ENCODE measurements around the gene MB21D2. TPM values are rescaled to one million over a fixed set of nuclear protein-coding genes. Genes with fewer than 3 reads are reported as not detected.
A peak's percentile ranks its signal among the peaks of the same experiment; 100 is the strongest.
"Not testable (repeated sequence)": the region's sequence is repeated elsewhere in the genome, so short reads cannot be mapped to it uniquely, and the experiment has no call there.

The MB21D2 gene
- total RNA-seq, 4 donors from 2014 or later: 0.72 to 3.6 (median 2.8) TPM

DNA sequence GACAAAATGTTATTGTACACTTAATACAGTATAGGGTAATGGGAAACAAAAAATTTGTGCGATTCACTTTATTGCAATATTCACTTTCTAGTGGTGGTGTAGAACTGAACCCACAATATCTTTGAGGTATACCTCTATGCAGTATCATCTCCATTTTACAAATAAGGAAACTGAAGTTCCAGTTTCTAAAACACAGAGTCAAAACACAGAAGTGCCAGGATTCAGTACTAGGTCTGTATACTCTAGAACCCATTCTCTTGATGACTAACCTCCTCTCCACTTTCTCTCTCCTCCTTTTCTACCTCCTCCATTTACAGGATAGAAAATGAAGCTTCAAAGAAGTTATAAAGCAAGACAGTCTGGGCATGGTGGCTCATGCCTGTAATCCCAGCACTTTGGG lies 62.2 kb downstream of the MB21D2 start:
- intact Hi-C loops (cut with DNase I): no loop called here
- WGBS, 2 donors: 86 to 95% methylated on average over 1 of the region's 1 CpG
- no peak overlapping the region for H3K27ac ChIP-seq
- no peak overlapping the region for H3K4me3 ChIP-seq
- DNase-seq: no peak
- TF ChIP-seq, protein P1, sequence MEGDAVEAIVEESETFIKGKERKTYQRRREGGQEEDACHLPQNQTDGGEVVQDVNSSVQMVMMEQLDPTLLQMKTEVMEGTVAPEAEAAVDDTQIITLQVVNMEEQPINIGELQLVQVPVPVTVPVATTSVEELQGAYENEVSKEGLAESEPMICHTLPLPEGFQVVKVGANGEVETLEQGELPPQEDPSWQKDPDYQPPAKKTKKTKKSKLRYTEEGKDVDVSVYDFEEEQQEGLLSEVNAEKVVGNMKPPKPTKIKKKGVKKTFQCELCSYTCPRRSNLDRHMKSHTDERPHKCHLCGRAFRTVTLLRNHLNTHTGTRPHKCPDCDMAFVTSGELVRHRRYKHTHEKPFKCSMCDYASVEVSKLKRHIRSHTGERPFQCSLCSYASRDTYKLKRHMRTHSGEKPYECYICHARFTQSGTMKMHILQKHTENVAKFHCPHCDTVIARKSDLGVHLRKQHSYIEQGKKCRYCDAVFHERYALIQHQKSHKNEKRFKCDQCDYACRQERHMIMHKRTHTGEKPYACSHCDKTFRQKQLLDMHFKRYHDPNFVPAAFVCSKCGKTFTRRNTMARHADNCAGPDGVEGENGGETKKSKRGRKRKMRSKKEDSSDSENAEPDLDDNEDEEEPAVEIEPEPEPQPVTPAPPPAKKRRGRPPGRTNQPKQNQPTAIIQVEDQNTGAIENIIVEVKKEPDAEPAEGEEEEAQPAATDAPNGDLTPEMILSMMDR (IDR thresholded peaks at IDR 0.05): no peak
- TF ChIP-seq POLR2A (IDR thresholded peaks at IDR 0.05): no peak
- H3K36me3 ChIP-seq: no peaks in the 10 kb centered on the region
- peaks cover 2 to 22% (median 12%) of the 10 kb centered on the region in 3 donors for H3K4me1 ChIP-seq
- no peaks in the 10 kb centered on the region for H3K27me3 ChIP-seq
- H3K9me3 ChIP-seq: no peaks in the 10 kb centered on the region

- no peak overlapping the region for H3K27ac ChIP-seq
- H3K4me1 ChIP-seq: peaks cover 5 to 40% (median 12%) of the 10 kb centered on the region in 3 donors
- no peak for DNase-seq
- H3K4me3 ChIP-seq: no peak overlapping the region
- H3K27me3 ChIP-seq: no peaks in the 10 kb centered on the region
- no peak for TF ChIP-seq POLR2A (IDR thresholded peaks at IDR 0.05)
- TF ChIP-seq, protein P1 (IDR thresholded peaks at IDR 0.05): no peak
- WGBS, 2 donors: 10 to 28% methylated on average over 4 to 5 of the region's 5 CpGs
- no peaks in the 10 kb centered on the region for H3K9me3 ChIP-seq
- no peaks in the 10 kb centered on the region for H3K36me3 ChIP-seq
- intact Hi-C loops (cut with DNase I): no loop called here
These were observed 65.8 kb downstream of the MB21D2 start for GRCh38 chr3:192851821-192852372.

- Histone ChIP-seq H3K27ac (peak overlapping the region in 1 of 4 donors; percentile 47), H3K27me3 (no peaks in the 10 kb centered on the region), H3K4me1 (peaks cover 5 to 40% (median 12%) of the 10 kb centered on the region in 3 donors), H3K9me3 (no peaks in the 10 kb centered on the region), H3K4me3 (no peak overlapping the region), H3K36me3 (no peaks in the 10 kb centered on the region)
- 18 to 62% methylated on average over 13 to 14 of the region's 14 CpGs for WGBS, 2 donors
- TF ChIP-seq, protein P1 (IDR thresholded peaks at IDR 0.05): no peak
- no peak for TF ChIP-seq POLR2A (IDR thresholded peaks at IDR 0.05)
- intact Hi-C loops (cut with DNase I): no loop called here
- DNase-seq: no peak
These were observed 67.1 kb downstream of the MB21D2 start for GRCh38 chr3:192850451-192850981.

DNA sequence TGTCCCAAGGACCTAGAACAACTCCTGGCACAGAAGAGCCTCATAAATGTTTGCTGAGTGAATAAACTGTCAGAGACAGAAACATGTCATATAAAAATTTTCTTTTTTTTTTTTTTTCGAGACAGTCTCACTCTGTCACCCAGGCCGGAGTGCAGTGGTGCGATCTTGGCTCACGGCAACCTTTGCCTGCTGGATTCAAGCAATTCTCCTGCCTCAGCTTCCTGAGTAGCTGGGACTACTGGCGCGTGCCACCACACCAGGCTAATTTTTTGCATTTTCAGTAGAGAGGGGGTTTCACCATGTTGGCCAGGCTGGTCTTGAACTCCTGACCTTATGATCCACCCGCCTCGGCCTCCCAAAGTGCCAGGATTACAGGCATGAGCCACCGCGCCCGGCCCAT lies 67.8 kb downstream of the MB21D2 start:
- intact Hi-C loops (cut with DNase I); DNase-seq: not testable (repeated sequence)
- WGBS, 2 donors: 61 to 90% methylated on average over 5 to 10 of the region's 11 CpGs

DNA sequence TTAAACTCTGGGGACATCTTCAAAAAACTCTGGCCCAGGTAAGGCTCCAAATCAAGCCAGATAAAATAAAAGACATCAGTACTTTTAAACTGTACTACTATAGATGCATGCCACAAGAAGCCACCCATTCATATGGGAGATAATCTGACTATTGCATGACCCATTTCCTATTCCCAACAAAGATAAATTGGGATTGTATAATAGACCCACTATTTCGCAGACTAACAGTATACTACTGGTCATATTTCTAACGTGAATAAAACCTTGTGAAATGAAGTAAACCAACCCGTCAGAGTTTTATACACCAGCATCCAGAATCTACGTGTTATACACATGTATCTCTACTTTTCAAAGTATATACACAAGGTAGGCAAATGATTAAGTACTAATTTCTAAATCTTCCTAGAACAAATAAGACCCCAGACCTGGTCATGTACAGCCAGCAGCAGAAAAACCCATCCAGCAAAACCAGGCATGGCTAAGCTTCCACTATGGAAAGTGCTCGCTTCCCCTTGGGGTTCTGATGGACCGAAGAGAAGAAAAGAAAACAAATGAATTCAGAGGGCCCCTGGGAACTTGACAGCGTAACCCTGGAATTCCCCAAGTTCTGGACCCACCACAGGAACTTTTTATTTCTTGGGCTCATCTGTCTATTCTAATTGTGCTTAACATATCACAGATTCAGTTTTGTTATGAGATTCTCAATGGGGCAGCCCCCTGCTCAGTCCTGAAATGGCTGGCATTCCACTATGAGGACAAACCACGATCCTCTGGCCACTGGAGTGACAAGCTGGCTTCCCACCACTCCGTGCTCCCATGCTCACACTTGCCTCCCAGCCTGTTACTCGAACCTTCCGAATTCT lies 69.1 kb downstream of the MB21D2 start:
- Histone ChIP-seq H3K9me3 (no peaks in the 10 kb centered on the region), H3K27me3 (no peaks in the 10 kb centered on the region), H3K4me3 (no peak overlapping the region), H3K4me1 (peaks cover 5 to 40% (median 12%) of the 10 kb centered on the region in 3 donors), H3K27ac (no peak overlapping the region), H3K36me3 (no peaks in the 10 kb centered on the region)
- intact Hi-C loops (cut with DNase I): no loop called here
- TF ChIP-seq POLR2A (IDR thresholded peaks at IDR 0.05): no peak
- TF ChIP-seq, protein P1 (IDR thresholded peaks at IDR 0.05): no peak
- 74 to 85% methylated on average over 11 of the region's 11 CpGs for WGBS, 2 donors
- no peak for DNase-seq

More for the DNA sequence above, 67.8 kb downstream of the MB21D2 start:
- not testable (repeated sequence) for H3K9me3 ChIP-seq, H3K4me3 ChIP-seq, H3K36me3 ChIP-seq, H3K27me3 ChIP-seq, H3K27ac ChIP-seq
- peaks cover 5 to 40% (median 12%) of the 10 kb centered on the region in 3 donors for H3K4me1 ChIP-seq

Measured in esophagus squamous epithelium (tissue), 5 donors.